ENCODE measurements around the gene AADACL3. TPM values are rescaled to one million over a fixed set of nuclear protein-coding genes. Genes with fewer than 3 reads are reported as not detected.

AADACL3 gene
- total and polyA plus RNA-seq, 9 of the 15 experiments (the other 6 are each of a cell fraction or from before 2014, with no cell fraction given), result not detected

GRCh38 chr1:12708396-12709090 lies 7.4 kb upstream of the AADACL3 start:
- ATAC-seq (no peak), FAIRE-seq (no peak), DNase-seq (ENCODE audit: extremely low read depth in 1 of 4, low spot score in 3 of 4) (no peak)
- H4K20me1 ChIP-seq (replicated peaks; ENCODE audit: control insufficient read depth, insufficient read depth, low read length), result no peaks in the 10 kb centered on the region
- in situ Hi-C loops (cut with MboI), result no loop called here
- no peak overlapping the region for H3K27ac ChIP-seq (ENCODE audit: extremely low read depth, low read depth, low read length)
- H3K27me3 ChIP-seq (ENCODE audit: control insufficient read depth in 2 of 2, insufficient read depth in 2 of 2, low read length in 2 of 2), result peaks cover 4 to 9% of the 10 kb centered on the region in 2 experiments; a peak in 4 of 5 replicates
- ChIA-PET CTCF (ENCODE audit: low intra/inter-chr PET ratio) (no interaction called here), POLR2A (interaction anchor here (0.7 to 1.1 kb wide), 3 partner anchors 13 to 285 kb away, joined by 3 to 5 read pairs (median 3); no protein-coding TSS in a partner anchor)
- intact Hi-C loops (cut with micrococcal nuclease), result no loop called here
- BruUV-seq (replicated peaks), result no TSS peak
- no peak overlapping the region for H3K9ac ChIP-seq (ENCODE audit: insufficient read depth in 1 of 2, low read depth in 2 of 2, low read length in 2 of 2)
- no peak for TF ChIP-seq DEAF1 (CRISPR knock-in tag; IDR thresholded peaks at IDR 0.05)
- no peak overlapping the region for H2AFZ ChIP-seq (ENCODE audit: low read depth, low read length)
- H3K4me3 ChIP-seq, result no peak overlapping the region
- no peaks in the 10 kb centered on the region for H3K79me2 ChIP-seq (ENCODE audit: control insufficient read depth, insufficient read depth, low read length)
- no peaks in the 10 kb centered on the region for H3K9me1 ChIP-seq (ENCODE audit: control insufficient read depth, insufficient read depth, low read length)
- H3K4me2 ChIP-seq (ENCODE audit: insufficient read depth, low read length), result no peak overlapping the region
- no peaks in the 10 kb centered on the region for H3K4me1 ChIP-seq (replicated peaks in 1 of 2; ENCODE audit: control insufficient read depth in 2 of 2, insufficient read depth in 2 of 2, low read length in 2 of 2)
- no peaks in the 10 kb centered on the region for H3K36me3 ChIP-seq (ENCODE audit: control insufficient read depth, insufficient read depth, low read length)
- H3K9me3 ChIP-seq (replicated peaks; ENCODE audit: control insufficient read depth, insufficient read depth, low read depth, low read length), result no peaks in the 10 kb centered on the region
- 1% methylated on average over 4 of the region's 4 CpGs for WGBS (ENCODE audit: insufficient coverage, low coverage, missing lambda C conversion rate)

DNA sequence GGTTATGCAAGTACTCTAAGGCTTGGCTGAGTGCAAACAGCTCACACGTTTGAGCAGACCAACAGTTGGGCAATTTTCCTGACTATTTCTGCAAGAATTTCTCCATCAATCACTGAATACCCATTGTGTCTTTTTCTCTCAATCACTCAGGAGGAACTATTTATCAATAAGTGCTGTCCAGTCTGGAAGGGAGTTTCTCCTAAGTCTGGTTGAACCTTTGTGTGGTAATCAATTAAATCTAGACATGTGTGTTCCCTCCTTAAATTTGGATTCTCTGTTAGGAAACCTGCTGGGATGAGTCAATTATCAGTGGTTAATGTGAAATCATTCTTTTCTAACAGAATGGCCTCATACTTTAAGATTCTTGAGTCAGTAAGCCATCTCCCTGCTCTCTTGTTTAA lies 6.8 kb upstream of the AADACL3 start:
- no peak for TF ChIP-seq CEBPG (CRISPR knock-in tag; IDR thresholded peaks at IDR 0.05)
- 0 out of 4 replicates have a peak, but pooled peaks of 1 of the 2 experiments have one; percentile 28 for TF ChIP-seq CEBPG (tag; conservative IDR thresholded peaks at IDR 0.05 in 1 of 2, IDR thresholded peaks at IDR 0.05 in 1 of 2)
- no peak for TF ChIP-seq PREB (CRISPR knock-in tag; IDR thresholded peaks at IDR 0.05)
- TF ChIP-seq SETDB1 (IDR thresholded peaks at IDR 0.05; ENCODE audit: low read length), result no peak
- CTCF ChIA-PET (ENCODE audit: low intra/inter-chr PET ratio), result no interaction called here
- POLR2A ChIA-PET, result interaction anchor here (0.6 to 1.1 kb wide), 2 partner anchors 12 to 41 kb away, joined by 3 to 5 read pairs; no protein-coding TSS in a partner anchor

More for the DNA sequence above, 6.8 kb upstream of the AADACL3 start:
- Histone ChIP-seq H3K27ac (ENCODE audit: extremely low read depth, low read depth, low read length) (no peak overlapping the region), H3K9ac (ENCODE audit: insufficient read depth in 1 of 2, low read depth in 2 of 2, low read length in 2 of 2) (no peak overlapping the region), H3K9me3 (replicated peaks; ENCODE audit: control insufficient read depth, insufficient read depth, low read depth, low read length) (no peaks in the 10 kb centered on the region), H3K4me3 (no peak overlapping the region), H2AFZ (ENCODE audit: low read depth, low read length) (no peak overlapping the region), H3K4me2 (ENCODE audit: insufficient read depth, low read length) (no peak overlapping the region), H3K36me3 (ENCODE audit: control insufficient read depth, insufficient read depth, low read length) (no peaks in the 10 kb centered on the region), H3K27me3 (ENCODE audit: control insufficient read depth in 2 of 2, insufficient read depth in 2 of 2, low read length in 2 of 2) (peaks cover 4 to 10% of the 10 kb centered on the region in 2 experiments; a peak in 4 of 5 replicates), H3K9me1 (ENCODE audit: control insufficient read depth, insufficient read depth, low read length) (no peaks in the 10 kb centered on the region), H4K20me1 (replicated peaks; ENCODE audit: control insufficient read depth, insufficient read depth, low read length) (no peaks in the 10 kb centered on the region), H3K4me1 (replicated peaks in 1 of 2; ENCODE audit: control insufficient read depth in 2 of 2, insufficient read depth in 2 of 2, low read length in 2 of 2) (no peaks in the 10 kb centered on the region), H3K79me2 (ENCODE audit: control insufficient read depth, insufficient read depth, low read length) (no peaks in the 10 kb centered on the region)
- ATAC-seq, result no peak
- WGBS (ENCODE audit: insufficient coverage, low coverage, missing lambda C conversion rate), result 0% methylated on average over 1 of the region's 1 CpG
- no peak for DNase-seq (ENCODE audit: extremely low read depth in 1 of 4, low spot score in 3 of 4)
- no TSS peak for BruUV-seq (replicated peaks)
- in situ Hi-C loops (cut with MboI), result no loop called here
- FAIRE-seq, result no peak
- intact Hi-C loops (cut with micrococcal nuclease), result no loop called here
